ENCODE measurements around the gene TMEM114.

The TMEM114 gene

DNA sequence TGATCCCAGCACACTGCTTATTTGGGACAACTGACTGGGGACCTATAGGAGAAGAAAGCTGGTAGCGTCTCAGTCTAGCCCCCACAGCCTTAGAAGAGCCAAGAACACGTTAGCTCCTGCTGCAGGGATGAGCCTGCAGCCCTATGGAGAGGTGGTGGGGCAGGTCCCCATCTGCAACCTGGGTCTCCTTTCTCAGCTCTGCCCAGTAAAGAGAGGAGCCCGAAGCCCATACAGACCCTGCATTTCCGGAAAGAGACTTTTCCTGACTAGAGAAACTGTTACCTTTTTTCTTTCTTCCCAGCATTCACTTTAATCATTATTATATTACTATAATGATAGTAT is 32.0 kb upstream of the TMEM114 start:
- H3K4me3 ChIP-seq, result peak overlapping the region; percentile 99
- in situ Hi-C loops (cut with MboI; ENCODE audit: low sequenced_read_pairs), result no loop called here
- peak; percentile 6 to 16 for DNase-seq (ENCODE audit: low spot score in 2 of 2)
- no peaks in the 10 kb centered on the region for H3K9me3 ChIP-seq
- peaks cover 4% of the 10 kb centered on the region for H3K4me1 ChIP-seq
- no peaks in the 10 kb centered on the region; the same call in 1 of the 2 replicates for H3K27me3 ChIP-seq (ENCODE audit: low read depth)
- H3K36me3 ChIP-seq (replicated peaks), result peaks cover 18% of the 10 kb centered on the region

DNA sequence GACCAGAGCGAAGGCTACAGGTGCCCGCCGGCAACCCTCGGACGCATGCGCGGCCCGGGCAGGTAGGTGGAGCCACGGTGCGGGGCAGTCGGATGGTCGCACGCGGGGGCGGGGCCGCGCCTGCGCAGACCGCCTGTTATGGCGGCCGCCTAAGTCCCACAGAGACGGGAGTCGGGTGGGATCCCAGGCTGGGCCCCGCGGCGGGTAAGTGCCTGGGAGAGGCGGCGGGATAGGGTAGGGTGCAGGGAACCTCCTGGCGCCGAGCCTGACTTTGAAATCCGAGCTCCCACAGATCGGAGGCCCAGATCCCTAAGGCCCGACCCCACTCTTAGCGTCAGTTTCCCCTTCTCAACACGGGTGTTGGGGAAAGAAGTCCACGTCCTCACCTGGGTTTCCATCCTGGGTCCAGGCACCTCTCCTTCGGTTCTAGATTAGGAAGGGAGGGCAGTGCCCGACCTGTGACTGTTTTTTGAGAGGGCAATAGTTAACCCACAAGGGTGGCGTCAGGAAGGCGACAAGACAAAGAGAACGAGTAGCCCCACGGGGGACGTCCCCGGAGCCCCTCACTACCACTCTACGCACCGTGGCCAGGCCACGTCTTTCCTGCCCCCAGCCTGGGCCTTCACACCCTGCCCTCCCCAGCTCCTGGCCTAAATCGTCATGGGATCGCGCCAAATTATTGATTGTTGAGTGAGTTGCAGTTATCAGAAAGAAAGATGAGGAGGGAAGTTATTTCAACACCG is 31.4 kb upstream of the TMEM114 start, which contains the start of gene METTL22:
METTL22 (plus strand) TSS at position 127 of the 743 bp plus-strand sequence. CDS start 3,968 bp downstream, outside the sequence.
- DNase-seq (ENCODE audit: low spot score in 2 of 2), result peak; percentile 76 to 94
- Histone ChIP-seq H3K4me1 (peaks cover 4% of the 10 kb centered on the region), H3K4me3 (peak within 1 kb of the TSS; percentile 99), H3K9me3 (no peaks in the 10 kb centered on the region), H3K36me3 (replicated peaks) (peaks cover 13% of the 10 kb centered on the region), H3K27me3 (ENCODE audit: low read depth) (no peaks in the 10 kb centered on the region; the same call in 1 of the 2 replicates)
- in situ Hi-C loops (cut with MboI; ENCODE audit: low sequenced_read_pairs), result no loop called here

GRCh38 chr16:8621222-8621571 is 30.9 kb upstream of the TMEM114 start:
- Histone ChIP-seq H3K9me3 (no peaks in the 10 kb centered on the region), H3K36me3 (replicated peaks) (peaks cover 12% of the 10 kb centered on the region), H3K4me3 (peak overlapping the region; percentile 99), H3K4me1 (peaks cover 4% of the 10 kb centered on the region), H3K27me3 (ENCODE audit: low read depth) (no peaks in the 10 kb centered on the region; the same call in 1 of the 2 replicates)
- in situ Hi-C loops (cut with MboI; ENCODE audit: low sequenced_read_pairs), result no loop called here
- DNase-seq (ENCODE audit: low spot score in 2 of 2), result no peak

DNA sequence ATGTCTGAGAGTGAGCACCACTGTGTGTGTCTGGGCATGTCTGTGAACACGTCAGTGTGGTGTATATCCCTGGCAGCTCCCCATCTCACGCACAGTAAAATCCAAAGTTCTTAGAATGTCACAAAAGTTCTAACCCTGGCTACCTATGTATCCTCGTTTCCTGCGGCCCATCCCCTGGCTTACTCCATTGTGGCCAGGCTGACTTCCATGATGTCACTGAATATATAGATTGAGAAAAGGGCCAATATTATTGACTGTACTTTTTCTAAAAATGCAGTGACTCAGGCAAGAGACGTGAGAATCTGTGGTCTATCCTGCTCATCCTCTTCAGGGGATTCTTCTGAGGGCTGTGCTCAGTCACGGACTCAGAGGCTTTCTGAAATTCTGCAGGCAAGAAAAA is 30.2 kb upstream of the TMEM114 start:
- in situ Hi-C loops (cut with MboI; ENCODE audit: low sequenced_read_pairs), result no loop called here
- no peak for DNase-seq (ENCODE audit: low spot score in 2 of 2)
- H3K36me3 ChIP-seq (replicated peaks), result peaks cover 5% of the 10 kb centered on the region
- peaks cover 4% of the 10 kb centered on the region for H3K4me1 ChIP-seq
- no peak overlapping the region for H3K4me3 ChIP-seq
- peaks cover 4% of the 10 kb centered on the region; the same call in 1 of the 2 replicates for H3K27me3 ChIP-seq (ENCODE audit: low read depth)
- no peaks in the 10 kb centered on the region for H3K9me3 ChIP-seq

GRCh38 chr16:8619671-8620370 is 29.5 kb upstream of the TMEM114 start:
- peak; percentile 42 to 83 for DNase-seq (ENCODE audit: low spot score in 2 of 2)
- peaks cover 3% of the 10 kb centered on the region; the same call in 1 of the 2 replicates for H3K36me3 ChIP-seq (replicated peaks)
- no peak overlapping the region for H3K4me3 ChIP-seq
- no peaks in the 10 kb centered on the region for H3K9me3 ChIP-seq
- H3K27me3 ChIP-seq (ENCODE audit: low read depth), result peaks cover 8% of the 10 kb centered on the region
- H3K4me1 ChIP-seq, result peaks cover 4% of the 10 kb centered on the region
- in situ Hi-C loops (cut with MboI; ENCODE audit: low sequenced_read_pairs), result no loop called here

DNA sequence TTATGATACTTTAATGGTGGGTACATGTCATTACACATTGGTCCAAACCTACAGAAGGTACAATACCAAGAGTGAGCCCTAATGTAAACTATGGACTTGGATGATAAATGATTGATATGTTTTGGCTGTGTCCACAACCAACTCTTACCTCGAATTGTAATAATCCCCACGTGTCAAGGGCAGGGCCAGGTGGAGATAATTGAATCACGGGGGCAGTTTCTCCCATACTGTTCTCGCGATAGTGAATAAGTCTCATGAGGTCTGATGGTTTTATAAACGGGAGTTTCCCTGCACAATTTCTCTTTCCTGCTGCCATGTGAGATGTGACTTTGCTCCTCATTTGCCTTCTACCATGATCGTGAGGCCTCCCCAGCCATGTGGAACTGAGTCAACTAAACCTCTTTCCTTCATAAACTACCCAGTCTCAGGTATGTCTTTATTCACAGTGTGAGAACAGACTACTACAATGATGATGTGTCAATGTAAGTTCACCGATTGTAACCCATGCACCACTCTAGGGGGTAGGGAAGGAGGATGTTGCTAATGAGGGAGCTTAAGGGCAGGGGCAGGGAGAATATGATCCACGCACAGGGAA is 24.2 kb upstream of the TMEM114 start:
- Histone ChIP-seq H3K36me3 (replicated peaks) (no peaks in the 10 kb centered on the region), H3K4me3 (no peak overlapping the region), H3K4me1 (no peaks in the 10 kb centered on the region), H3K9me3 (no peaks in the 10 kb centered on the region), H3K27me3 (ENCODE audit: low read depth) (peaks cover 25% of the 10 kb centered on the region)
- in situ Hi-C loops (cut with MboI; ENCODE audit: low sequenced_read_pairs), result no loop called here
- no peak for DNase-seq (ENCODE audit: low spot score in 2 of 2)

DNA sequence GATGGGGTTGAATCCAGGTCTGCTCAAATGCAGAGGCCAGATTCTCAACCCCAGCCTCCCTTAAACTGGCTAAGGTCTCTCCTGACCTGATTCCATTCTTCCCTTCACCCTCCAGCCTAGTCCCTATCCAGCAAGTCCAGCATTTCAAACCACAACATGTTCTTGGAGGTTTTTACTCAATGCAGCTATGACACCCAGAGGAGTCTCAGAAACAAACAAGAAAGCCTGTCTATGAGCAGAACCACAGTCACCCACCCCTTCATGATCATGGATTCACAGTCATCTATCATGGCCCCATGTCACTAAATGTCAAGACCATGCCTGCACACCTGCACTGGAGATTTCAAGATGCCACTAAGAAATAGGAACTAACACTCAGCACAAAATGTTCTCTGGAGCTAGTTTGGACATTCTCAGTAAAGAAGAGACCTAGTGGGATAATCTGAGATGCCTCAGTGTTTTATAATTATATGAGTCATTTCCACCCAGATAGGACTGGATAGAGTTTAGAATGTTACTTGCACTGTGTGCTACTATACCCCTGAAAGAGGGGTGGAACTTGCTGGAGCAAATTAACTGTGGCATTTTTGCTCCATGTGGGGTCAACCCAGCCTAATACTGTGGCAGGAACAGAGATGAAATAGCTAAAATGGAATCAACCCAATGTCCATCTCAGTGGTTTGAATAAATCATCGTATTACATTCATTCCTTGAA is 21.7 kb upstream of the TMEM114 start:
- in situ Hi-C loops (cut with MboI; ENCODE audit: low sequenced_read_pairs), result no loop called here
- H3K4me3 ChIP-seq, result no peak overlapping the region
- no peaks in the 10 kb centered on the region; the same call in 1 of the 2 replicates for H3K9me3 ChIP-seq
- DNase-seq (ENCODE audit: low spot score in 2 of 2), result no peak
- H3K36me3 ChIP-seq (replicated peaks), result no peaks in the 10 kb centered on the region
- H3K4me1 ChIP-seq, result no peaks in the 10 kb centered on the region
- H3K27me3 ChIP-seq (ENCODE audit: low read depth), result peaks cover 25% of the 10 kb centered on the region

- no peaks in the 10 kb centered on the region; the same call in 1 of the 2 replicates for H3K9me3 ChIP-seq
- H3K36me3 ChIP-seq (replicated peaks), result no peaks in the 10 kb centered on the region
- no peak overlapping the region for H3K4me3 ChIP-seq
- in situ Hi-C loops (cut with MboI; ENCODE audit: low sequenced_read_pairs), result no loop called here
- no peak for DNase-seq (ENCODE audit: low spot score in 2 of 2)
- peaks cover 25% of the 10 kb centered on the region for H3K27me3 ChIP-seq (ENCODE audit: low read depth)
- no peaks in the 10 kb centered on the region for H3K4me1 ChIP-seq
These were observed 20.8 kb upstream of the TMEM114 start for GRCh38 chr16:8611122-8611521.

DNA sequence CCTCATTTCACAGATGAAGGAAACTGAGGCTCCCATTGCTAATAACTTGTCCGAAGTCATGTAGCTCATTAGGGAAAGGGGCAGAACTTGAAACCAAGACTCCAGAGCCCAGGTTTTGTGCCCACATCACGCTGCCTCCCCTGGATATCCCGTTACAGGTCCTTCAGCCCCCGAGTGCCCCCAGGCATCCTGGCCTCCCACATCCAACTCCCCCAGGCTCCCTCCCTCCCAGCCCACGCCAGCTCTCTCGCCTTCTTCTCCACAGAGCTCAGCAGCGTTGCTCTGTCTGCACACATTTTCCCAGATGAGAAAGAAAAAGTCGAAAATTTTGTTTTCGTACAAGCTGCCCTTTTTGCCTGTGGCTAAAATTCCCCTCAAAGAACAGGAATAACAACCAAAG is 16.9 kb upstream of the TMEM114 start:
- Histone ChIP-seq H3K4me1 (no peaks in the 10 kb centered on the region), H3K36me3 (replicated peaks) (no peaks in the 10 kb centered on the region), H3K27me3 (ENCODE audit: low read depth) (0 out of 2 replicates have a peak, but pooled peaks cover 4% of the 10 kb centered on the region), H3K9me3 (no peaks in the 10 kb centered on the region; the same call in 1 of the 2 replicates), H3K4me3 (no peak overlapping the region)
- no peak for DNase-seq (ENCODE audit: low spot score in 2 of 2)
- in situ Hi-C loops (cut with MboI; ENCODE audit: low sequenced_read_pairs), result no loop called here

DNA sequence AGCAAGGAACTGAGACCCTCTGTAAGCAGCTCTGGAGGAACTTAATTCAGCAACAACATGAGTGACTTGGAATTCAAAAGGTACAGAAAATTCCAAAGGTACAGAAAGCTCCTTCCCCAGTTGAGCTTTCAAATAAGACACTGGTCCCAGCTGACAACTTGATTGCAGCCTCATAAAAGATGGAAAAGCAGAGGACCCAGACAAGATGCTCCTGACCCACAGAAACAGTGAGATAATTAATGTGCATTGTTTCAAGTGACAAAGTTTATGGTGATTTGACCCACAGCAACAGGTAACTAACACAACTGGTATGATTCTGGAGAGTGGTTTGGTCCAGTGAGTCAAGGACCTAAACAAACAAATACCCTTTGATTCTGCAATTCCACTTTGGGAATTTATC is 15.2 kb upstream of the TMEM114 start:
- Histone ChIP-seq H3K9me3 (no peaks in the 10 kb centered on the region; the same call in 1 of the 2 replicates), H3K27me3 (ENCODE audit: low read depth) (0 out of 2 replicates have a peak, but pooled peaks cover 2% of the 10 kb centered on the region), H3K36me3 (replicated peaks) (no peaks in the 10 kb centered on the region), H3K4me3 (no peak overlapping the region), H3K4me1 (no peaks in the 10 kb centered on the region)
- in situ Hi-C loops (cut with MboI; ENCODE audit: low sequenced_read_pairs), result no loop called here
- DNase-seq (ENCODE audit: low spot score in 2 of 2), result no peak

DNA sequence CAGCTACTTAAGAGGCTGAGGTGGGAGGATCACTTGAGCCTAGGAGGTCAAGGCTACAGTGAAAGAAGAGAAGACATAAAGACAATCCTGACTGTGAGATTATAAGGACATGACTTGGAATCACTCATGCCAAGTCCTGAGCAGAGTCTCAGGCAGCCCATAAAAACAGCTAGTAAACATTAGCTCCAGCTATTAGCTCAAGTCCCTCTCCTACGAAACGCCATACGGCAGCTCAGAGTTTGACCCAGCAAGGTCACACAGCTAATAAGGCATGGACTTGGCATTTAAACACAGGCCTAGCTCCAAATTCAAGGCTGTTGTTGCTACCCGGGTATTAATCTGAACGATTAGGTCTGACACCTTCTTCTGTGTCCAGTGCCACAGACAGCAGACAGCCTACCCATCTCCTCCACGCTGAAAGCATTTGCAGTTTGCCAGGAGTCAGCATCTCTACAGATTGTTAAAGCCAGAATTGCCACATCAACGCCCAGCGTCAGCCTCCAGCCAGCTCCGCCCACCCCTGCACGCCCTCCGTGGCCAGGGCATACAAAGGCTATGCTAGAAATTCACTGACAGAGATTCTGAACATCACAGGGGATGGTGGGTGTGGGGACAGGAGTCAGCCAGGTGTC is 9.9 kb upstream of the TMEM114 start:
- in situ Hi-C loops (cut with MboI; ENCODE audit: low sequenced_read_pairs), result no loop called here
- no peaks in the 10 kb centered on the region for H3K4me1 ChIP-seq
- H3K36me3 ChIP-seq (replicated peaks), result no peaks in the 10 kb centered on the region
- DNase-seq (ENCODE audit: low spot score in 2 of 2), result no peak
- H3K9me3 ChIP-seq, result no peaks in the 10 kb centered on the region
- H3K27me3 ChIP-seq (ENCODE audit: low read depth), result 0 out of 2 replicates have a peak, but pooled peaks cover 2% of the 10 kb centered on the region
- no peak overlapping the region for H3K4me3 ChIP-seq

GRCh38 chr16:8596581-8596980 is 6.3 kb upstream of the TMEM114 start:
- no peak overlapping the region for H3K4me3 ChIP-seq
- H3K36me3 ChIP-seq (replicated peaks), result no peaks in the 10 kb centered on the region
- no peak for DNase-seq (ENCODE audit: low spot score in 2 of 2)
- in situ Hi-C loops (cut with MboI; ENCODE audit: low sequenced_read_pairs), result no loop called here
- no peaks in the 10 kb centered on the region for H3K4me1 ChIP-seq
- H3K9me3 ChIP-seq, result no peaks in the 10 kb centered on the region
- H3K27me3 ChIP-seq (ENCODE audit: low read depth), result 0 out of 2 replicates have a peak, but pooled peaks cover 2% of the 10 kb centered on the region

- H3K4me3 ChIP-seq, result no peak overlapping the region
- H3K36me3 ChIP-seq (replicated peaks), result no peaks in the 10 kb centered on the region
- no peaks in the 10 kb centered on the region for H3K9me3 ChIP-seq
- no peaks in the 10 kb centered on the region for H3K4me1 ChIP-seq
- no peak for DNase-seq (ENCODE audit: low spot score in 2 of 2)
- in situ Hi-C loops (cut with MboI; ENCODE audit: low sequenced_read_pairs), result no loop called here
- 0 out of 2 replicates have a peak, but pooled peaks cover 2% of the 10 kb centered on the region for H3K27me3 ChIP-seq (ENCODE audit: low read depth)
These were observed 5.5 kb upstream of the TMEM114 start for GRCh38 chr16:8595783-8596182.
